BJ (cell line): ENCODE data around the gene BTD. TPM values are rescaled to one million over a fixed set of nuclear protein-coding genes. Genes with fewer than 3 reads are reported as not detected.

Source experiments
- CTCF ChIA-PET: fragments of 350-600 bp; formaldehyde crosslinking; extraction: SDS; loops from one replicate; lab custom pipeline; 2021; ENCODE audit warnings: antibody characterized with exemption, inconsistent platforms; lab: Yijun Ruan, JAX
- POLR2A ChIA-PET: fragments of 300-600 bp; sonication (Branson Sonifier 250); formaldehyde crosslinking; extraction: SDS; loops from one replicate; lab custom pipeline; 2021; ENCODE audit warnings: antibody characterized with exemption; lab: Charles Lee
- DNase-seq: peaks from one replicate; pipeline ENCODE4 v3.0.0-alpha.2; 2011; ENCODE audit warnings: low read depth
- H3K27me3 ChIP-seq: 2 replicates; pipeline ENCODE4 v1.6.0; 2011; ENCODE audit warnings: low read length; ENCODE audit not compliant: control insufficient read depth, insufficient read depth
- H3K36me3 ChIP-seq: 2 replicates; pipeline ENCODE4 v1.5.1; 2011; ENCODE audit warnings: low read length; ENCODE audit not compliant: control insufficient read depth, insufficient read depth
- H3K4me3 ChIP-seq: 2 replicates; pipeline ENCODE4 v1.5.1; 2011; ENCODE audit warnings: low read depth, mild to moderate bottlenecking, control low read depth, low read length
- polyA plus RNA-seq: library from polyadenylated mRNA; depleted of rRNA; stranded (reverse); fragments of >200 nt; gene quantifications from 2 replicates; pipeline ENCODE4 v1.2.3, GENCODE V29; 2011
- TF ChIP-seq, protein P1 (sequence below): IDR thresholded peaks from 2 replicates; pipeline ENCODE4 v1.5.1; 2011; ENCODE audit warnings: low read depth, mild to moderate bottlenecking, control low read depth, inconsistent platforms, low read length, moderate library complexity; ENCODE audit not compliant: insufficient read depth

Gene BTD
- polyA plus RNA-seq, 1 experiment = 24.8 TPM

DNA sequence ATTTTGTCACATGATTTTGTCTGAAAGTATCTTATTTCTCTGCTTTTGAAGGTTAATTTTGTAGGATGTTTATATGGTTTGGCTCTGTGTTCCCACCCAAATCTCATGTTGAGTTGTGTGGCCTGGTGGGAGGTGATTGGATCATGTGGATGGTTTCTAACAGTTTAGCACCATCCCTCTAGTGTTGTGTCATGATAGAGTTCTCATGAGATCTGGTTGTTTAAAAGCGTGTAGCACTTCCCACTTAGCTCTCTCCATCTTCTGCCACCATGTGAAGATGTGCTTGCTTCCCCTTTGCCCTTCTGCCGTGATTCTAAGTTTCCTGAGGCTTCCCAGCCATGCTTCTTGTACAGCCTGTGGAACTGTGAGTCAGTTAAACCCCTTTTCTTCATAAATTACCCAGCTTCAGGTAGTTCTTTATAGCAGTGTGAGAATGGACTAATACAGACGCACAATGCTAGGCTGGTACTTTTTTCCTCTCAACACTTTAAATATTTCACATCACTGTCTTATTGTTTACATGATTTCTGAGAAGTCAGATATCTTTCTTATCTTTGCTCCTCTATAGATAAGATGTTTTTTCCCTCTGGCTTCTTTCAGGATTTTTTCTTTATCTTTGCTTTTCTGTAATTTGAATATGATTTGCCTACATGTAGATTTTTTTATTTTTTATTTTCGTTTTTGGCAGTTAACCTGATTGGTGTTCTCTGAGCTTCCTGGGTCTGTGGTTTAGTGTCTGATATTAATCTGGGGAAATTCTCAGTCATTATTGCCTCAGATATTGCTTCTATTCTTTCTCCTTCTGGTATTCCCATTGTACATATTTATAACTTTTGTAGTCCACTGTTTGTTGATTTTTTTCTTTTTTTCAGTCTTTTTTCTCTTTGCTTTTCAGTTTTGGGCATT is 22.2 kb downstream of the BTD start:
- H3K27me3 ChIP-seq = no peaks in the 10 kb centered on the region
- CTCF ChIA-PET = interaction anchor here (0.6 to 0.9 kb wide), 2 partner anchors 9 to 24 kb away, joined by 3 read pairs; no protein-coding TSS in a partner anchor

DNA sequence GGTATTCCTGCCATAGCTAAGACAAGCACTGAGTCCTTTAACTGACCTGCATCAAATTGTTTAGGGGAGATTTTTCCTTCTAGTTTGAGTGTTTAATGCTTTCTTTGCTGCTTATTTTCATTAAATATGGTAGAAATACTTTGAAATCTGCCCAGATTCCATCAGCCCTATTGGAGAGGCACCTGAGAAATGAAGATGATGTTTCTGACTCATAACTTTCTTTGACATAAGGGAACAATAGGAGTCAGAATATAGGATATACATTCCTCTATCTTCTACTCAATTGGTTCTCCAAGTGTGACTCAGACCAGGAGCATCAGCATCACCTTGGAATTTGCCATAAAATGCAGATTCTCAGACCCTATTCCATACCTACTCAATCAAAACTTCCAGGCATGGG is 27.4 kb downstream of the BTD start:
- DNase-seq = no peak
- CTCF ChIA-PET = interaction anchor here (1.2 to 7.9 kb wide), 3 partner anchors 18 to 184 kb away, joined by 3 to 57 read pairs (median 31); no protein-coding TSS in a partner anchor
- Histone ChIP-seq H3K27me3 (no peaks in the 10 kb centered on the region), H3K4me3 (no peak overlapping the region), H3K36me3 (no peaks in the 10 kb centered on the region)
- POLR2A ChIA-PET = no interaction called here
- TF ChIP-seq, protein P1, sequence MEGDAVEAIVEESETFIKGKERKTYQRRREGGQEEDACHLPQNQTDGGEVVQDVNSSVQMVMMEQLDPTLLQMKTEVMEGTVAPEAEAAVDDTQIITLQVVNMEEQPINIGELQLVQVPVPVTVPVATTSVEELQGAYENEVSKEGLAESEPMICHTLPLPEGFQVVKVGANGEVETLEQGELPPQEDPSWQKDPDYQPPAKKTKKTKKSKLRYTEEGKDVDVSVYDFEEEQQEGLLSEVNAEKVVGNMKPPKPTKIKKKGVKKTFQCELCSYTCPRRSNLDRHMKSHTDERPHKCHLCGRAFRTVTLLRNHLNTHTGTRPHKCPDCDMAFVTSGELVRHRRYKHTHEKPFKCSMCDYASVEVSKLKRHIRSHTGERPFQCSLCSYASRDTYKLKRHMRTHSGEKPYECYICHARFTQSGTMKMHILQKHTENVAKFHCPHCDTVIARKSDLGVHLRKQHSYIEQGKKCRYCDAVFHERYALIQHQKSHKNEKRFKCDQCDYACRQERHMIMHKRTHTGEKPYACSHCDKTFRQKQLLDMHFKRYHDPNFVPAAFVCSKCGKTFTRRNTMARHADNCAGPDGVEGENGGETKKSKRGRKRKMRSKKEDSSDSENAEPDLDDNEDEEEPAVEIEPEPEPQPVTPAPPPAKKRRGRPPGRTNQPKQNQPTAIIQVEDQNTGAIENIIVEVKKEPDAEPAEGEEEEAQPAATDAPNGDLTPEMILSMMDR = no peak

More for the DNA sequence above, 22.2 kb downstream of the BTD start:
- TF ChIP-seq, protein P1 = no peak
- Histone ChIP-seq H3K4me3 (no peak overlapping the region), H3K36me3 (no peaks in the 10 kb centered on the region)
- POLR2A ChIA-PET = no interaction called here
- no peak for DNase-seq

DNA sequence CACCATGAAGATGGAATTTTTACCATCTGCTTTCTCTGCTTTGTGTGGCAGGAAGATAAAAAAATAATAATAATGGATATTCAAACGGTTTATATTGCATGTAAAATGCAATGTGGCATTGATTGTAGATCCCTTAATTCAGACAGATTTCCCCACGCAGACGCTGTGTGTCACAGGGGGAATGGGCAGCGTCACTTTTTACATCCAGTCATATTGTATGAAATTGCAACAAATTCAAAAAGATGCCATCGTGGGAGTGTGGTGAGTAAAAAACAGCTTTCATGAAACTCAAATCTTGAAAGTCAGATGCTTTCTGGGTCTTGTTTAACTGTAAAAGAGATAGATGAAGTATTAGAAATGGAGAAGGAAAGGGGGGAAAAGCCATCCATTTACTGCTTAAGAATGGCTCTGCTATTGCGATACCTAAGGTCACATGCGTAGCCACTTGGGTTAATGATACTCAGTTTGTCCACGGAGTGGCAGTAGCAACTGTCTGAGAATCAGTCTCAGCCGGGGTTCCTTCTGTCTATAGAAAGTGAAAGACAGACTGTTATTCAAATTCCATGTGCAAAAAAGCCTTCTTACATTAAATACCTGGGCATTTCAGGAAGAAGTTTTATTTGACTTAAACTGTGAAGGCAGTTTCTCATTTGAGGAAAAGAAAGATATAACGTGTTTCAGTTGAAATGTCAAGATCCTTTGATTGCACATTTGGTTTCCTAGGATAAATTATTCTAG is 28.5 kb downstream of the BTD start:
- peak overlapping the region; percentile 8 for H3K4me3 ChIP-seq
- DNase-seq = no peak
- H3K27me3 ChIP-seq = no peaks in the 10 kb centered on the region
- ChIA-PET POLR2A (no interaction called here), CTCF (interaction anchor here (0.6 to 7.9 kb wide), 13 partner anchors 9 to 612 kb away, joined by 3 to 57 read pairs (median 3); no protein-coding TSS in a partner anchor)
- no peaks in the 10 kb centered on the region for H3K36me3 ChIP-seq
- TF ChIP-seq, protein P1 = peak; percentile 71

DNA sequence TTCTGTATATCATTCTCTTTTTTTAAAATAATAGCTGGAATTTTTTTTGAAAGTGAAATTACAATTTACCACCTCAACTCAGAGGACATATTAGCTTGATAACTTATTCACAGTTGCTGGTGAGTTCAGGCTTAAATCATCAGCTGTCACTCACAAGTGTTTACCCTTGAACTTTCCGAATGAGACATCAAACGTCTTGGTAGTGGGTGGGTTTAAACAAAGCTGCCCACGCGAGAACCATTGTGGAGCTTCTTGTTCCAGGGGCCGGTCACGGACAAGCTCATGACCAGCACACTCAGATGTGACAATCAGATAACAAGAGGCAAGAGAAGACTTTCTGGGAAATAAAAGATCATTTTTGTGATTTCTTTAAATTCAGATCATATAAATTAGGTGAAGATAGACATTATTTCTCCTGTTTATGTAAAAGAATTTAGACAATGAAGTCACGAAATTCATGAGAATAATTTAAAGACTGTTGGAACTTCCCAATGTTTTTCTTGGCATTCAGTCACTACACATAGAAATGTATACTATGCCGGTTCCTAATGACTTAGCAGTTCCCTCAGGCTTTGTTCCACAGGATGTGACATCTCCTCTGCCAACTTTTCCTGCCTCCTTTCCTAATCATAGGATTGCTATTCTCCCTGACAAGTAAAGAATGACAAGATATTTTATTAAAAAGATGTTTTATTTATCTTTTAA is 29.3 kb downstream of the BTD start:
- ChIA-PET POLR2A (interaction anchor here (0.6 to 1.1 kb wide), 2 partner anchors 30 to 193 kb away, joined by 3 to 5 read pairs; partner anchors contain the start of genes BTD and HACL1), CTCF (interaction anchor here (0.6 to 7.9 kb wide), 13 partner anchors 33 to 611 kb away, joined by 3 to 57 read pairs (median 3); no protein-coding TSS in a partner anchor)
- no peaks in the 10 kb centered on the region for H3K27me3 ChIP-seq
- H3K4me3 ChIP-seq = peak overlapping the region; percentile 8
- DNase-seq = peak; percentile 42
- H3K36me3 ChIP-seq = no peaks in the 10 kb centered on the region
- TF ChIP-seq, protein P1 = no peak
